ENCODE results near the gene ZNF565.
A peak's percentile ranks its signal among the peaks of the same experiment; 100 is the strongest.
"Not testable (repeated sequence)": the region's sequence is repeated elsewhere in the genome, so short reads cannot be mapped to it uniquely, and the experiment has no call there.

The ZNF565 gene

GRCh38 chr19:36150586-36150985, 63.9 kb downstream of the ZNF565 start:
- no peak for DNase-seq (ENCODE audit: low spot score)

- DNase-seq (ENCODE audit: low spot score), result no peak
These were observed 64.6 kb downstream of the ZNF565 start for GRCh38 chr19:36149673-36150406.

GRCh38 chr19:36144624-36145023, 69.8 kb downstream of the ZNF565 start:
- no peak for DNase-seq (ENCODE audit: low spot score)

GRCh38 chr19:36142496-36142895, 72.0 kb downstream of the ZNF565 start:
- no peak for DNase-seq (ENCODE audit: low spot score)

GRCh38 chr19:36142046-36142445, 72.4 kb downstream of the ZNF565 start:
- DNase-seq (ENCODE audit: low spot score), result no peak

GRCh38 chr19:36141039-36141927, 73.2 kb downstream of the ZNF565 start:
- DNase-seq (ENCODE audit: low spot score), result peak; percentile 88

- peak; percentile 75 for DNase-seq (ENCODE audit: low spot score)
These were observed 74.0 kb downstream of the ZNF565 start for GRCh38 chr19:36140304-36141038.

- peak; percentile 97 for DNase-seq (ENCODE audit: low spot score)
These were observed 74.8 kb downstream of the ZNF565 start, which contains the start of gene CAPNS1 for GRCh38 chr19:36139473-36140303. TSS of gene CAPNS1 (plus strand) at chr19:36140066. CDS start at chr19:36141012, 946 bp downstream.

GRCh38 chr19:36139120-36139472, 75.4 kb downstream of the ZNF565 start:
- no peak for DNase-seq (ENCODE audit: low spot score)

GRCh38 chr19:36136964-36137686, 77.3 kb downstream of the ZNF565 start:
- DNase-seq (ENCODE audit: low spot score), result peak; percentile 46

GRCh38 chr19:36134867-36135266, 79.6 kb downstream of the ZNF565 start:
- DNase-seq (ENCODE audit: low spot score), result not testable (repeated sequence)

Measured in D341Med (cell line).